GM23248 (cell line): ENCODE data around the gene SNX24. TPM values are rescaled to one million over a fixed set of nuclear protein-coding genes. Genes with fewer than 3 reads are reported as not detected.

Source experiments
- DNase-seq: peaks from one replicate; pipeline ENCODE4 v3.0.0-alpha.2; 2015
- H2AFZ ChIP-seq: fragments of 200-600 bp; sonication (generic); 2 replicates; pipeline ENCODE4 v1.6.1; 2016; ENCODE audit warnings: antibody characterized with exemption
- H3F3A ChIP-seq: fragments of 200-600 bp; sonication (generic); 2 replicates; pipeline ENCODE4 v1.6.1; 2016; ENCODE audit warnings: mild to moderate bottlenecking, antibody characterized with exemption, mixed run types; ENCODE audit not compliant: insufficient read depth
- H3K27ac ChIP-seq: fragments of 200-600 bp; sonication (generic); 2 replicates; pipeline ENCODE4 v1.5.1; 2016; ENCODE audit warnings: mild to moderate bottlenecking
- H3K27me3 ChIP-seq: fragments of 200-600 bp; sonication (generic); replicated peaks from 2 replicates; pipeline ENCODE4 v1.6.1; 2016; ENCODE audit warnings: mild to moderate bottlenecking; ENCODE audit not compliant: insufficient read depth
- H3K36me3 ChIP-seq: fragments of 200-600 bp; sonication (generic); 2 replicates; pipeline ENCODE4 v1.6.1; 2016; ENCODE audit warnings: low read depth, mild to moderate bottlenecking
- H3K4me1 ChIP-seq: fragments of 200-600 bp; sonication (generic); 2 replicates; pipeline ENCODE4 v1.6.1; 2016; ENCODE audit warnings: mild to moderate bottlenecking; ENCODE audit not compliant: insufficient read depth
- H3K4me2 ChIP-seq: fragments of 200-600 bp; sonication (generic); one replicate; pipeline ENCODE4 v1.6.1; 2016; ENCODE audit warnings: mild to moderate bottlenecking; ENCODE audit not compliant: unreplicated experiment
- H3K4me3 ChIP-seq: fragments of 200-600 bp; sonication (generic); 2 replicates; pipeline ENCODE4 v1.5.1; 2016; ENCODE audit warnings: mild to moderate bottlenecking
- H3K79me2 ChIP-seq: fragments of 200-600 bp; sonication (generic); 2 replicates; pipeline ENCODE4 v1.6.1; 2016; ENCODE audit warnings: mild to moderate bottlenecking; ENCODE audit not compliant: insufficient read depth
- H3K9ac ChIP-seq: fragments of 200-600 bp; sonication (generic); 2 replicates; pipeline ENCODE4 v1.6.1; 2016; ENCODE audit warnings: mild to moderate bottlenecking
- H3K9me2 ChIP-seq: fragments of 200-600 bp; sonication (generic); 2 replicates; pipeline ENCODE4 v1.6.1; 2016; ENCODE audit warnings: mixed run types, mild to moderate bottlenecking, moderate library complexity; ENCODE audit not compliant: insufficient read depth
- H3K9me3 ChIP-seq: fragments of 200-600 bp; sonication (generic); one replicate; pipeline ENCODE4 v1.6.1; 2017; ENCODE audit warnings: low read depth
- H4K20me1 ChIP-seq: fragments of 200-600 bp; sonication (generic); 2 replicates; pipeline ENCODE4 v1.6.0; 2016; ENCODE audit not compliant: insufficient read depth
- EZH2 ChIP-seq: fragments of 200-600 bp; sonication (generic); IDR thresholded peaks from 2 replicates; pipeline ENCODE4 v1.6.1; 2018; ENCODE audit warnings: antibody characterized with exemption, mild to moderate bottlenecking; ENCODE audit not compliant: insufficient read depth, poor library complexity, severe bottlenecking
- EZH2phosphoT487 ChIP-seq: fragments of 200-600 bp; sonication (generic); IDR thresholded peaks from 2 replicates; pipeline ENCODE4 v1.6.1; 2018; ENCODE audit warnings: antibody characterized with exemption, moderate library complexity, mild to moderate bottlenecking, low read depth; ENCODE audit not compliant: insufficient read depth
- WGBS, 2 experiments: methylation state at CpG; one replicate each; pipeline ENCODE4 v1.1.6; 2015 to 2017; ENCODE audit warnings: low lambda C conversion rate in 2 of 2, low coverage in 1 of 2; ENCODE audit errors: missing lambda C conversion rate in 2 of 2; 5-methylcytosine and 5-hydroxymethylcytosine counted together
- in situ Hi-C: fragments of 300-500 bp; cut with MboI; formaldehyde crosslinking; loops from 2 replicates; pipeline ENCODE4 v1.15.0; 2020
- polyA plus RNA-seq: library from polyadenylated mRNA; unstranded; fragments of >200 nt; fragmentation: Nextera tagmentation; extraction: Ambion mirVana; gene quantifications from 2 replicates; pipeline ENCODE4 v1.2.1, GENCODE V29; 2016
- total RNA-seq: library from RNA; depleted of rRNA; stranded (reverse); fragments of >200 nt; shearing (Covaris generic); gene quantifications from 2 replicates; pipeline ENCODE4 v1.2.3, GENCODE V29; 2014

The SNX24 gene
- total and polyA plus RNA-seq, 2 experiments from 2014 or later = 20.8 to 29.4 TPM

GRCh38 chr5:122942164-122942914 is 96.9 kb downstream of the SNX24 start:
- TF ChIP-seq EZH2phosphoT487 (no peak), EZH2 (no peak)
- Histone ChIP-seq H3K79me2 (no peaks in the 10 kb centered on the region), H3K27ac (no peak overlapping the region), H3K27me3 (no peaks in the 10 kb centered on the region), H4K20me1 (peaks cover 6% of the 10 kb centered on the region; the same call in 1 of the 2 replicates), H3F3A (no peaks in the 10 kb centered on the region), H2AFZ (no peak overlapping the region), H3K36me3 (0 out of 2 replicates have a peak, but pooled peaks cover 6% of the 10 kb centered on the region), H3K9ac (no peak overlapping the region), H3K4me3 (no peak overlapping the region), H3K9me3 (no peaks in the 10 kb centered on the region), H3K9me2 (no peaks in the 10 kb centered on the region), H3K4me1 (no peaks in the 10 kb centered on the region), H3K4me2 (no peak overlapping the region)
- 83 to 94% methylated on average over 8 of the region's 8 CpGs for WGBS, 2 experiments
- no peak for DNase-seq
- in situ Hi-C loops = no loop called here

- no peak overlapping the region for H3K4me3 ChIP-seq
- H3K9me2 ChIP-seq = no peaks in the 10 kb centered on the region
- no peak for TF ChIP-seq EZH2phosphoT487
- TF ChIP-seq EZH2 = no peak
- H3K36me3 ChIP-seq = 0 out of 2 replicates have a peak, but pooled peaks cover 6% of the 10 kb centered on the region
- H3K4me1 ChIP-seq = no peaks in the 10 kb centered on the region
- no peaks in the 10 kb centered on the region for H3K79me2 ChIP-seq
- H3K27me3 ChIP-seq = no peaks in the 10 kb centered on the region
- no peaks in the 10 kb centered on the region for H3F3A ChIP-seq
- no peak for DNase-seq
- H3K9ac ChIP-seq = no peak overlapping the region
- in situ Hi-C loops = no loop called here
- H4K20me1 ChIP-seq = peaks cover 6% of the 10 kb centered on the region; the same call in 1 of the 2 replicates
- H3K4me2 ChIP-seq = no peak overlapping the region
- no peak overlapping the region for H3K27ac ChIP-seq
- H2AFZ ChIP-seq = no peak overlapping the region
- no peaks in the 10 kb centered on the region for H3K9me3 ChIP-seq
- WGBS, 2 experiments = 83 to 94% methylated on average over 6 to 7 of the region's 7 CpGs
Measured at GRCh38 chr5:122943050-122943698, 97.8 kb downstream of the SNX24 start.

- Histone ChIP-seq H3K79me2 (no peaks in the 10 kb centered on the region), H3K4me3 (no peak overlapping the region), H3K36me3 (0 out of 2 replicates have a peak, but pooled peaks cover 6% of the 10 kb centered on the region), H3F3A (no peaks in the 10 kb centered on the region), H3K4me1 (no peaks in the 10 kb centered on the region), H3K4me2 (no peak overlapping the region), H3K27ac (no peak overlapping the region), H2AFZ (no peak overlapping the region), H3K9me2 (no peaks in the 10 kb centered on the region), H3K27me3 (no peaks in the 10 kb centered on the region), H3K9ac (no peak overlapping the region), H3K9me3 (no peaks in the 10 kb centered on the region), H4K20me1 (peaks cover 6% of the 10 kb centered on the region; the same call in 1 of the 2 replicates)
- WGBS, 2 experiments = 92 to 98% methylated on average over 1 of the region's 1 CpG
- no peak for DNase-seq
- no peak for TF ChIP-seq EZH2
- no peak for TF ChIP-seq EZH2phosphoT487
- in situ Hi-C loops = no loop called here
Measured at GRCh38 chr5:122944051-122944450, 98.6 kb downstream of the SNX24 start.

DNA sequence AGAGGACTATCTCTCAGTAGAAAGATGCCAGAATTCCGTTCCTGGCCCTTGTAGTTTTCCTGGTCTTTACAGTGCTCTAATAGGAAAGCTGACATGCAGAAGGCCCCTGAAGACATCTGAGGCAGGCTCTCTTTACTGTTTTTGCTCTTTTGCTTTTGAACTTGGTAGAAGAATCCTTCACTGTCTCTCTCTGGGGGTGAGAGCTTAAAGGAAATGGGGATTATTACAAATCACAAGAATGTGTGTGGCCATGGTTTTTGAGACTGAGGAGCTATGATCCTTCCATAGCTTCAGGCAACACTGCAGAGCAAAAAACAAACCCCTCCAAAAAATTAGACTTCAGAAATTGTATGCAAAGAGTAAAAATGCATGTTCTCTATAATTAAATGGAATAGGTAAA is 102.0 kb downstream of the SNX24 start:
- H3K79me2 ChIP-seq = no peaks in the 10 kb centered on the region
- H2AFZ ChIP-seq = no peak overlapping the region
- no peak overlapping the region for H3K4me2 ChIP-seq
- no peaks in the 10 kb centered on the region for H3F3A ChIP-seq
- DNase-seq = no peak
- H3K4me1 ChIP-seq = no peaks in the 10 kb centered on the region
- H3K4me3 ChIP-seq = no peak overlapping the region
- 91 to 95% methylated on average over 1 of the region's 1 CpG for WGBS, 2 experiments
- in situ Hi-C loops = no loop called here
- no peak overlapping the region for H3K27ac ChIP-seq
- no peak overlapping the region for H3K9ac ChIP-seq
- H3K36me3 ChIP-seq = 0 out of 2 replicates have a peak, but pooled peaks cover 9% of the 10 kb centered on the region
- H3K27me3 ChIP-seq = no peaks in the 10 kb centered on the region
- H3K9me2 ChIP-seq = no peaks in the 10 kb centered on the region
- peaks cover 6% of the 10 kb centered on the region; the same call in 1 of the 2 replicates for H4K20me1 ChIP-seq
- no peak for TF ChIP-seq EZH2
- TF ChIP-seq EZH2phosphoT487 = no peak
- H3K9me3 ChIP-seq = no peaks in the 10 kb centered on the region
